HG02571 (cell line): ENCODE data around the gene HDHD3.
"Not testable (repeated sequence)": the region's sequence is repeated elsewhere in the genome, so short reads cannot be mapped to it uniquely, and the experiment has no call there.

Experiments
- ATAC-seq: cut with Tn5 transposase; IDR thresholded peaks from one replicate; pipeline ENCODE4 v1.9.1; 2021; ENCODE audit warnings: mild to moderate bottlenecking, moderate library complexity; ENCODE audit not compliant: unreplicated experiment

Gene HDHD3

GRCh38 chr9:113376634-113377567 lies at the start of gene HDHD3:
Gene HDHD3, minus strand, starts transcription at chr9:113376986. Its CDS starts 2,632 bp downstream, at chr9:113374354.
- peak; percentile 66 for ATAC-seq

DNA sequence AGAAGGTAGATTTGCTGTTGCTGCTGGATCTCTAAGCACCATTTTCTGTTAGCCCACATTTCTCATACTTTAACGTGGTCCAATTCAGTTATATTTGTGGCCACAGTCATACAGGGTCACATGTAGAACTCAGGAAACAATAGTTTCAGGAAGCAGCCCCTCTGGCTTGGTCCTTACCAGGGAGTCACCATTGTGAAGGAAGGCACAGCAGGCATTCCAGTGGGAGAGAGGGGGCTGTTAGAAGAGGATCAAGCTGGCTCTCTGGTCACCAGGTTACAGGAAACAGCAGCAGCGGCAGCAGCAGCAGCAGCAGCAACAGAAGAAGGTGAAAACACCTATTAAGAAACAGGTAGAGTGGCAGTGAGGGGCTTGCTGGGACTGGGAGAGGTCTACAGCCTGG lies 48.3 kb upstream of the HDHD3 start:
- no peak for ATAC-seq

DNA sequence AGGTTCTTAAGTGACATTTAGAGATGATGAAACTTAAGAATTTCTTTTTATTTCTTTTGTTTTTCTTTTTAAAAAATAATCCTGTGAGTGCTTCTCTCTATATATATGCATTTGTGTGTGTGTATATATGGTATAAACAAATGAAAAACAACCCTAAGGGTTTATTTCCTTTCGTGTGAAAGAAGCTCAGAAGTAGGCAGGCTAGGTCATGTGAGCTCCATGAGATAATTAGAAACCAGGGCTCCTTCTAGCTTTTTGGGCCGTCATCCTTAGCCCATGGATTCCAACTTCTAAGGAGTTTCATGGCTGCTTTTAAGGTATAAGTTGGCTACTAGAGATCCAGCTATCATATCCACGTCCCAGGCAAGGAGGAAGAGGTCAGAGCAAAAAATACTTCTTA lies 44.9 kb upstream of the HDHD3 start:
- no peak for ATAC-seq

GRCh38 chr9:113417370-113417769 lies 40.6 kb upstream of the HDHD3 start:
- ATAC-seq, result no peak

- ATAC-seq, result peak; percentile 99
These were observed 39.4 kb upstream of the HDHD3 start for GRCh38 chr9:113416149-113416721.

GRCh38 chr9:113410207-113410864 lies 33.5 kb upstream of the HDHD3 start, which contains the start of the genes C9orf43 and POLE3:
Gene C9orf43, plus strand, starts transcription at chr9:113410747. Its CDS starts 2,747 bp downstream, at chr9:113413494.
Gene POLE3, minus strand, starts transcription at chr9:113410675. Its CDS starts 382 bp downstream, at chr9:113410293.
- ATAC-seq, result peak; percentile 93

- no peak for ATAC-seq
These were observed 33.1 kb upstream of the HDHD3 start for GRCh38 chr9:113409883-113410206.

DNA sequence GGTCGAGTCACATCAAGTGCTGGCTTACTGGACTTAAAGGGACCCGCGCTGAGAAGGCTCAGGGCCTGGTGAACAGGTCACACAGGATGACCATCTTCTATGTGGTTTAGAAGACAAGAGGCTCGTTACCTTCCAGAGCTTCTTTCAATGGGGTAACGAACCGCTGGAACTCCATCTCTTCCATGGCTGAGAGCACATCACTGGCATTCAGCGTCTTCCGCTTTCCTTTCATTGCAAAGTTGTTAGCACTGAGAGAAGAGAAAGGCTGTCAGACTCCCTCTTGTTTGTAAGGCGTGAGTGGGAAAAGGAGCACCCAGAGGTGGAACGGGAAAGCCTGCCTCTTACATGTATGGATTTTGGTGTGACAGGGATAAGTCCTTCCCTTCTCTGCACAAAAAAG lies 32.7 kb upstream of the HDHD3 start:
- no peak for ATAC-seq

DNA sequence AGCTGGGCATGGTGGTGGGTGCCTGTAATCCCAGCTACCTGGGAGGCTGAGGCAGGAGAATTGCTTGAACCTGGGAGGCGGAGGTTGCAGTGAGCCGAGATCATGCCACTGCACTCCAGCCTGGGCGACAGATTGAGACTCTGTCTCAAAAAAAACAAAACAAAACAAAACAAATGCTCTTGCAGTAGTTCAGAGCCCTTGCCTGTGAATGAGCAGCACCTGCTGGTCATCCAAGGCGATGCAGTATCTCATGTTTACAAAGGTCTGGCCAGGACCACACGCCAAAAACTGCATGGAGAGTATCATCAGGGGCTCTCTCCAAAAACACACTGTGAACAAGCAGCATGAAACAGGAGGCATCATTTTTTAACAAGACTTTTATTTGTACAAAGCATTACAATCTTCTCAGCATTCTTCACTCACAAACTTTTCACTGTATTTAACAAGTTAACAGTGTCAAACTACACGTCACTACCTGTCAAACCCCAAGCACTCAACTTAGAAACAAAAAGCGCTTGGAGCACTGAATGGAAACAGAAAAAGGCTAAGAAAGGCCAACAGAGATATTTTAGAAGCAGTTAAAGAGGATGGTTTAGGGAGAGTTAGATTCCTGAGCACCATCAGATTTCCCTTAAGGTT lies 30.2 kb upstream of the HDHD3 start:
- not testable (repeated sequence) for ATAC-seq

DNA sequence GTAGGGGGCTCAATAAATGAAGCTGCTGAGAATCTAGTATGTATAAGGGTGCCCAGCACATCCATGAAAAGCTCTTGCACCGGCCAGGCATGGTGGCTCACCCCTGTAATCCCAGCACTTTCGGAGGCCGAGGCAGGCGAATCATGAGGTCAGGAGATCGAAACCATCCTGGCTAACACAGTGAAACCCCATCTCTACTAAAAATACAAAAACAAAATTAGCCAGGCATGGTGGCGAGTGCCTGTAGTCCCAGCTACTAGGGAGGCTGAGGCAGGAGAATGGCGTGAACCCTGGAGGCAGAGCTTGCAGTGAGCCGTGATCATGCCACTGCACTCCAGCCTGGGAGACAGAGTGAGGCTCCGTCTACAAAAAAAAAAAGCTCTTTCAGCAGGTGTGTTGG lies 29.6 kb upstream of the HDHD3 start:
- not testable (repeated sequence) for ATAC-seq

- ATAC-seq, result no peak
These were observed 26.9 kb upstream of the HDHD3 start for GRCh38 chr9:113403646-113404045.

DNA sequence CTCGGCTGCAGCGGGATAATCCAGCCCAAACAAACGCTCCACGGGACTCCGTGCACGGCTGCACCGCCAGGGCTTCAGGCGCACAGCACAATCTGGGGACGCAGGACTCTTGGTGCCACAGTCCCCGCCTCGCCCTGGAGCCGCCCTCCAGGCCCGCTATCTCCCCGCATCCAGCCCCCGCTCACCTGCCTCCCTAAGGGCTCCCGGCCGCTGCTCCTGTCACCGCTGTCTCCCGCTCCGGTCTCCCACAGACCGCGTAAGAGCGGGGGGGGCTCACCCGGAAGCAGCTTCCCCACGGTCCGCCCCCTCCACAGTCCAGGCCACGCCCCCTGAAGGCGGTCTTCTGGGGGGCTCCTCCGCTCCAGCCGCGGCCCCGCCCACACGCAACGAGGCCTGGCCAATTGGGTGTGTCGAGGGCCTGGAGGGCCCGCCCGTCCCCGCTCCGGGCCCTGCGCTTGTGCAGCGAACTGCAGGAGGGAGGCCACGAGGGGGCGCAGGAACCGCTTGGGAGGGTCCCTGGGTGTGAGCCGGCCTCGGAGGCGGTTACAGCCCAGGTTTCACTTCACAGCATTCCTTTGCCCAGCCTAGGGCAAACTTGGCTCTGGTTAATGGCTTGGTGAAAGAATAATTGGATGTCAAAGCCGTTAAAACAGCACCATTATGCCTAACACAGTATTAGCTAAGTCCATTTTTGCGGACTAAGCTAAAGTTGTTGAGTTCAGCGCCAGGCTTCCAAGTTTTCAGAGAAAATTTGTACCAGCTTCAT lies 24.4 kb upstream of the HDHD3 start, which contains the start of gene ALAD:
ALAD (minus strand) TSS at position 258 of the 766 bp plus-strand sequence. CDS start 7,725 bp downstream, outside the sequence.
- peak; percentile 99 for ATAC-seq

DNA sequence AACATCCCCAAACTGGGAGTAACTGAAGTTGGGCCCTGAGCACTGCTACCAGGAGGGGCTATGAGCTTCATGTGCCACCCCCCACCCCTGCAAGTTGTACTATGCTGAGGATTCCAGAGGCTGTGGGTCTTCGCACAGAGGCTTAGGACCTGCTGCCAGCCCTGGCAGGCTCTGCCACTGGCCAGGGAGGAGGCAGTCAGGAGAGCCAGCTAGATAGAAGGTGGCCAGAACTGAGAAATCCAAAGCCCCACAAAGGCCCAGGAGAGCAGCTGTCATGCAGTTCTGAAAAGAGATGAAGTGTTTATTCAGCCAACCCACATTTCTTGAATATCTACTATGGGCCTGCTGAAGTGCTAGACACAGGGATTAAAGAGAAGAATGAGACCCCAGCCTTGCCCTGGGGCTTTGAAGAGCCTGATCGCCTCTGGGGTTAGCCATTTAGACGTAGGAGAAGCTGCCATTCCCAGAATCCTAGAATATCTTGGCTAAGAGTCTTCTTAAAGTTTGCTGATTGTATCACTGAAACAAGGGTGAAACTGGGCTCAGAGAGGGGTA lies 22.9 kb upstream of the HDHD3 start:
- no peak for ATAC-seq

GRCh38 chr9:113398796-113399195 lies 22.0 kb upstream of the HDHD3 start:
- ATAC-seq, result no peak

GRCh38 chr9:113397203-113397631 lies 20.4 kb upstream of the HDHD3 start:
- ATAC-seq, result no peak

DNA sequence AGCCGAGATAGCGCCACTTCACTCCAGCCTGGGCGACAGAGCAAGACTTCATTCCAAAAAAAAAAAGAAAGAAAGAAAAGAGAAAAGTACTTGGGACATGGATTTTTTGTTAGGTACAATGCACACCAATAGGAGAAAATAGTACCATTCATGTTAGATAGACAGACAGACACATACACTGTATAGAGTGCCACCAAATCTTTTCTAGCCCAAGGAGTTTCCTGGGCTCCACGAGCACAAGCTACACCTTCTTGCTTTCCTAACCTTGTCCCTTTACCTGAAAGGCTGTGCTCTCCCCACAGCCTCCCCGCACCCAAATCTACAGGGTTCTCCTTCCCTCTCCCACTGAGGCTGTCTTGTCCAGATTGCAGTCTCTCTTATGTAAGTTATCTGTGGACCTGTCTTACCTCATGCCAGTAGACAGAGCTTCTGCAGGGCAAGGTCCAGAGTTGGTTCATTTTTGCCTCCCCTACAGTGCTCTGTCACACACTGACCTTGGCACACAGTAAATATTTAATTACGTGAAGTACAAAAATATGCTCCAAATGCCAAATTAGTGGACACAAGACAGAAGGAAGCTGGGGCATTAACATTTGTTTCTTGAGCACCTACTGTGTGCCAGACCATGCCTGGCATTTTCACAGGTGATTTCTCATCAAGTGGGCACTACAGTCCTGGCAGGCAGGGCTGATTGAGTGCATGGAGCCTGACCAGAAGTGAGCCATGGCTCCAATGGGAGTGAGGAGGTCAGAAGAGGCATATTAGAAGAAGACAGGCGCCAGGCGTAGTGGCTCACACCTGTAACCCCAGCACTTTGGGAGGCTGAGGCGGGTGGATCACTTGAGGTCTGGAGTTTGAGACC lies 18.4 kb upstream of the HDHD3 start:
- no peak for ATAC-seq

DNA sequence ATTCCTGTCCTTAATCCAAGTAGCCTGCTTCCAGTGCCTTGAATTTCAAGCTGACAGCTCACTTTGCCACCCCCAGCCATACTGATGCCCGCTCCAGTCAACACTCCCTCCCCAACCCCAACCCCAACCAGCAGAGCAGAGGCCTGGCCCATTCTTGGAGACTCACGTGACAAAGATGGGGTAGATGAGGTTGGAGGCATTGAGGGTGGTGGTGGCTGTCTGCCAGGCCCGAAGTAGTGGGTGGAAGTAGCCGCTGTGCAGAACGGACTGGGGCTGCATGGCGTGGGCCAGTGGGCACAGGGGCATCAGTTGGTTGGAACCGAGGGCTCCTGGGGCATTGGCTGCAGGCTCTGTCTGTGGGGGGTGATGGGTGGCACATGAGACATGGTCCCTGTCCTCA lies 16.5 kb upstream of the HDHD3 start:
- no peak for ATAC-seq

- ATAC-seq, result no peak
These were observed 15.1 kb upstream of the HDHD3 start for GRCh38 chr9:113391917-113392316.
